ENCODE results near the gene PLEKHM2.

Gene PLEKHM2

GRCh38 chr1:15744122-15744679, 60.1 kb downstream of the PLEKHM2 start:
- no peak for DNase-seq

GRCh38 chr1:15747378-15747777, 63.3 kb downstream of the PLEKHM2 start:
- DNase-seq: no peak

GRCh38 chr1:15748264-15748663, 64.1 kb downstream of the PLEKHM2 start:
- no peak for DNase-seq

GRCh38 chr1:15748690-15749398, 64.7 kb downstream of the PLEKHM2 start:
- no peak for DNase-seq

GRCh38 chr1:15749399-15750291, 65.5 kb downstream of the PLEKHM2 start:
- DNase-seq: no peak

GRCh38 chr1:15750924-15751323, 66.8 kb downstream of the PLEKHM2 start:
- no peak for DNase-seq

GRCh38 chr1:15751717-15752116, 67.6 kb downstream of the PLEKHM2 start:
- DNase-seq: no peak

GRCh38 chr1:15753776-15754175, 69.7 kb downstream of the PLEKHM2 start:
- no peak for DNase-seq

GRCh38 chr1:15755021-15755645, 71.0 kb downstream of the PLEKHM2 start:
- no peak for DNase-seq

GRCh38 chr1:15755646-15756040, 71.5 kb downstream of the PLEKHM2 start:
- no peak for DNase-seq

GRCh38 chr1:15756143-15757015, 72.3 kb downstream of the PLEKHM2 start:
- no peak for DNase-seq

GRCh38 chr1:15757016-15757543, 73.0 kb downstream of the PLEKHM2 start:
- no peak for DNase-seq

GRCh38 chr1:15757575-15758342, 73.6 kb downstream of the PLEKHM2 start:
- no peak for DNase-seq

- no peak for DNase-seq
Measured at GRCh38 chr1:15758343-15758931, 74.3 kb downstream of the PLEKHM2 start, which contains the start of gene FBLIM1. Gene FBLIM1, plus strand, starts transcription at chr1:15758795. Its CDS starts 6,189 bp downstream, at chr1:15764984.

GRCh38 chr1:15758953-15759661, 75.0 kb downstream of the PLEKHM2 start:
- DNase-seq: no peak

- DNase-seq: no peak
Measured at GRCh38 chr1:15760520-15761211, 76.5 kb downstream of the PLEKHM2 start.

GRCh38 chr1:15761366-15762128, 77.4 kb downstream of the PLEKHM2 start:
- no peak for DNase-seq

- no peak for DNase-seq
Measured at GRCh38 chr1:15762546-15762945, 78.4 kb downstream of the PLEKHM2 start.

Measured in NCI-H187 treated with DMSO at 0.1 percent for 48 hours (cell line).